HG03045 (cell line): ENCODE measurements around the gene ARL8B.

ENCODE experiments used
- ATAC-seq: cut with Tn5 transposase; IDR thresholded peaks from one replicate; pipeline ENCODE4 v1.9.1; 2021; ENCODE audit warnings: mild to moderate bottlenecking, moderate library complexity; ENCODE audit not compliant: unreplicated experiment

ARL8B gene

DNA sequence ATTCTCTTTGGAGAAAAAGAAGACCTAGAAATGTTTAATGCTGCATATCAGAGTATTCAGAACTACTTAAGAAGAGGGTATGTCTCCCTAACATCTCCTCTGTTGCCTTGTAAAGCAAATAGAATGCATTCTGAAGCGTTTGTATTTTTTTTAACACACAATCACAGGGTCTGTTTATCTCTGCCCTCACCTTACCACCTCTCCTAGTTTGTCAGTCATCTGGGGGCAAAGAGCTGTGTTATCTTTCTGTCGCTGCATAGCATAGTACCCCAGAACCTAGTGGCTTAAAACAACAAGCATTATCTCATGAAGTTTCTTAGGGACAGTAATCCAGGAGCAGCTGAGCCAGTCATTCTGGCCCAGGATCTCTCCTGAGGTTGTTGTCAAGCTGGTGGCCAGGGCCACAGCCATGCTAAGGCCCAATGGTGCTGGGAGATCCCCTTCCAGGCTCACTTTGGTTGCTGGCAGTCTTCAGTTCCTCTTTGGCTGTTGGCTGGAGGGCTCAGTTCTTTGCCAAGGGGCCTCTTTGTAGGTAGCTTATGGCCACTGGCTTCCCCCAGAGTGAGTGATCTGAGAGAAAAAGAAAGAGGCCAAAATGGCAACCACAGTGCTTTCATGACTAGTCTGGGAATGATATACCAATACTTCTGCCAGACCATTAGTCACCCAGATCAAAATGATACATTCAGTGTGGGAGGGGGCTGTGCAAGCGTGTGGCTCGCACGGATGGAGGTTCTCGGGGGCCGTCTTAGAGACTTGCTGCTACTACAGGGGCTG lies 83.3 kb downstream of the ARL8B start:
- peak; percentile 96 for ATAC-seq

DNA sequence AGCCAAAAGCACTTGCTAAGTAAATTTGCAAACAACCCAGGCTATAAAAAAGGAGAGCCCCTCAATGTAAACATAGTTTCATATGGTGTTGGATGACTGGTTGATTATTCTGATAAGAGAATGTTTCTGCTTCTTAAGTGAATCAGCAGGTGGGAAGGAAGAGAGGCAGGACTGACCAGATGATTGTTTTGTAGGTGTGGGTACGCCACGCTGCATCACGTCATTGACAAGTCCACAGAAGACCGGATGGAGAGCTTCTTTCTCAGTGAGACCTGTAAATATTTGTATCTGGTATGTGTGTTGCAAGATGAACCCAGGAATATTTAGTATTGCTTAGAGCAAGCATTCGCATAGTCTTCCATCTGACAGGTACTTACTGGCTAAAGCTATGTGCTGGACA lies 88.8 kb downstream of the ARL8B start:
- ATAC-seq = no peak

DNA sequence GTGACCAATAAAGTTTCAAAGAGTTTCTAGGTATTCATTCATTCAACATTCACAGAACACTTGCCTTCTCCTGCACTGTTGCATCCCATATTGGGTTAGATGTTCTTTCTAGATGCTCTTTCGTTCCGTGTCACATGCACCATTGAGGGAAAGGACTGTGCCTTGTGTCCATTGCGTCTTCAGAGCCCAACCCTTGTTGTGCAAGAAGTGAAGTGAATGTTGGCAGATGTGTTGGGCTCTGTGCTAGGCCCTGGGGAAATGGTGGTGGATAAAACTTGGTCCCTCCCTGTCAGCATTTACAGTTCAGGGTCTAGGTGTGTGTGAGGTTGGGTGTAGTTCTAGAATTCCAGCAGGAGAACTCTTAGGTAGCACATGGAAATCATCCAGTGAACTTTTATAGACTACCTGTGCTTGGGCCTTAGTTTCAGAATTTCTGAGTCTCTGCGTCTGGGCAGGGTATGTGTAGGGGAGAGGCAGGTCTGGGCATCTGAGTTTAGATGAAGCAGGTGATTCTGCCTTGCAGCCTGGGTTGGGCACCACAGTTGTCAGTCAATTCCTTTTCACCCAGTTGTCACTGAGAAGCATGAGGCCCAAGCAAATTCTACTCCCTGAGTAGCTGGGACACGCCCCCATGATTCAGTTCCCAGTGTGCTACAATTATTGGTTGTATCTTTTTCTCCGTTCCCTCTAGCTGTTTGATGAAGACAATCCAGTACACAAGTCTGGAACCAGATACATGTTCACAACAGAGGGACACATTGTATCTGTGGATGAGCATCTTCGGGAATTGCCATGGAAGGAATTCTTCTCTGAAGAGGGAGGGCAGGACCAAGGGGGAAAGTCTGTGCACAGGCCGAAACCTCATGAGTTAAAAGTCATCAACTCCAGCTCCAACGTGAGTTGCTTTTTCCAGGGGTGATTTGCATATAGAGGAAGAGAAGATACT lies 90.8 kb downstream of the ARL8B start:
- ATAC-seq = no peak

- no peak for ATAC-seq
These were observed 91.5 kb downstream of the ARL8B start for GRCh38 chr3:5213574-5213966.

DNA sequence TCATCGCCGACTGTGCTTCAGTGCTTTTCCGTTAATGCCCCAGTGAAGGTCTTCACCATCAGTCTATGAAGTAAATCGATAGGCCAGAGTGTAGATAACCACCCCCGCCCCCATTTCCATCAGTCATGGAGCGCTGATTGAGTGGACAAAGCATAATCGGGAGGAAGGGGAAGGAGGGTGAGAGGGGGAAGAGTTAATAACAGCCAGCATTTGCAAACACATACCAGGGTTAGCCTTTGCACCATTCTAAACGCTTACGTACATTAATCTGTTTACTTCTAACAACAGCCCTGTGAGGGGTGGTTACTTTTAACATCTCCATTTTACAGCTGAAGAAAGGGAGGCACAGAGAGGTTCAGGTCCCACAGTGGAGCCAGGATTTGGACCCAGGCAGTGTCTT lies 92.3 kb downstream of the ARL8B start:
- ATAC-seq = no peak

GRCh38 chr3:5217824-5218595 lies 95.9 kb downstream of the ARL8B start:
- no peak for ATAC-seq

DNA sequence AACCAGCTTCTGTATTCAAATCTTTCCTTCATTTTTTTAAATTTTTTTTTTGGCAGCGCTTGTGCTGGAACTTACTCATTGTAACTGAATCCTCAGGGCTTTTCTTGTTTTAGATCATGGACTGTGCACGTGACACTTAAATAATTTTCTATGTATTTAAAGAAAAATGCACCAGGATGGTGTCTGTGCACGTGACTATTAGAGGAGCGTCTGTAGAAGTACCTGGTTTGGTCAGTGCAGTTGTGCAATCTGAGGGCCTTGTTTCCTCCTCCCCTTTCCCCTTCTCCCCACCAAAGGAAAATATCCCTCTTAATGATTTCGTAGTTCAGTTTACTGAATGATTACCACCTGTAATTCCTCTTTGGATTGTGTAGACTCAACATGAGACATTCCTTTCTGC lies 96.7 kb downstream of the ARL8B start:
- no peak for ATAC-seq

DNA sequence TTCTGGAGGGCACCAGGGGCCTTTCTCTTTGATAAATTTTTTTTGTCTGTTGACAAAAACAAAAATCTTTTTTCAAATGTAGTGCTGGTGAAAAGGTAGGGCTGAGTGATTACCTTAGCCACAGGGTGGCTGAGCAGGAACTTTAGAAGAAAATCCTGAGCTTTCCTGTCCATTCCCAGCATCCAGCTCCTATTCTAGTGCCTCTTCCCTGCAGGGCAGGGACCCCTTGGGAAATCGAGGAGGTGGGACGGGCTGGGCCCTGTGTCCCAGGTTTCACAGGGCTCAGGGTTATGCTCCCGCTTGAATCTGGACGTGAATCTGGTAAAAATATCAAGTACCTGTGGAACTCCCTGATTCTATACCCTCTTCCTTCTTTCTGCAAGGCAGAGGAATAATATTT lies 97.1 kb downstream of the ARL8B start:
- no peak for ATAC-seq

DNA sequence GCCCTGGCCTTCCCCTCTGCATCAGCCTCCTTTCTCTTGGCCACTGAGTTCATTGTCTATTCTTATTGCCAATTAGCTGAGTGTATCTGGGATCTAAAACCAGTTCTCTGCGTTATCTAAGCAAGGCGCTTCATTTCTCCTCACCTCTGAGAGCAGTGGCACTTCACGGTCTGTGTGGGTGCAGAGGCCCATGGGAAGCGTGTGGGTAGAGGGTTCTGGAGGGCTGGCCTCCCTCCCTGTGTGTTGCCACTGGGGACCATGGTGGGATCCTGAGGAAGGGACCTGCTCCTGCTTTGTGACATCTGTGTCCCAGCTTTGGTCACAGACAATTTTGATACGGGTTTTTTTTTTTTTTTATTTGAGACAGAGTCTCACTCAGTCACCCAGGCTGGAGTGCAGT lies 98.1 kb downstream of the ARL8B start:
- no peak for ATAC-seq

- no peak for ATAC-seq
These were observed 98.8 kb downstream of the ARL8B start for GRCh38 chr3:5220667-5221431.

GRCh38 chr3:5221701-5222100 lies 99.6 kb downstream of the ARL8B start:
- ATAC-seq = no peak

GRCh38 chr3:5222283-5223005 lies 100.4 kb downstream of the ARL8B start:
- no peak for ATAC-seq

DNA sequence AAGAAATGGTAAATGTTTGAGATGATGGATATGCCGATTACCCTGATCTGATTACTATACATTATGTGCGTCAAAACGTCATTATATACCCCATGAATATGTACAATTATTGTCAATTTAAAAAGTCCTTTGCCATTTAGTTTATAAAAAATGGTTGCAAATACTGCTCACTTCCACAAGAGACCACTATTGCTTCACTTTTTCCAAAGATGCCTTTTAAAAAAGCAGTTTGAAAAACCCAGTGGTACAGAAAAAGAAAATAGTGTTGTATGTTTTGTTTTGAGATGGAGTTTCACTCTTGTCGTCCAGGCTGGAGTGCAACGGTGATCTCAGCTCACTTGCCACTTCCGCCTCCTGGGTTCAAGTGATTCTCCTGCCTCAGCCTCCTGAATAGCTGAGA lies 104.7 kb downstream of the ARL8B start:
- no peak for ATAC-seq

- ATAC-seq = no peak
These were observed 105.7 kb downstream of the ARL8B start for GRCh38 chr3:5227812-5228211.

- no peak for ATAC-seq
These were observed 107.3 kb downstream of the ARL8B start for GRCh38 chr3:5229414-5229813.
